OCI-LY3 (cell line): ENCODE measurements around the gene GPR27.

Experiments used
- EZH2phosphoT487 ChIP-seq: fragments of 200-600 bp; shearing (Covaris generic); IDR thresholded peaks from 2 replicates; pipeline ENCODE4 v1.6.1; 2018; ENCODE audit warnings: antibody characterized with exemption, mixed run types, low read depth
- TF ChIP-seq, protein P1 (sequence below): fragments of 200-600, 300-600 bp; sonication (generic); IDR thresholded peaks from 2 replicates; pipeline ENCODE4 v1.5.1; 2014; ENCODE audit warnings: antibody characterized with exemption, low read length, low read depth

DNA sequence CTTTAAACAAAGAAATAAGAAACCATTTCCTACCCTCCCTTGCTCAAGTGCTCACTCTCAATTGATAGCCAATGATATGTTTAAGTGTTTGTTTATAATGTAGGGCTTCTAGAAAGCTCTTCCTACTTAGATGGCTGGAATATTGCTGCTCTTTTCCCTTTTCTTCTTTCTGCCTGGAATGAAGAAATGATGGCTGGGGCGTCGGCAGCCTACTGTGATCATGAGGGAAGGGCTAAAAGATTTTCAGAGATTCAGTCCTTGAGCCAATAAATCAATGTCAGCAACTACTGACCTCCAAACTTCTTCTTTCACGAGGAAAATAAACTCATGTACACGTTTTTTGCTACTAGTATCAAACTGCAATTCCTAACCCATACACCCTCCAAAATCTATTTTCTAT, 2.1 kb upstream of the GPR27 start:
- TF ChIP-seq, protein P1, sequence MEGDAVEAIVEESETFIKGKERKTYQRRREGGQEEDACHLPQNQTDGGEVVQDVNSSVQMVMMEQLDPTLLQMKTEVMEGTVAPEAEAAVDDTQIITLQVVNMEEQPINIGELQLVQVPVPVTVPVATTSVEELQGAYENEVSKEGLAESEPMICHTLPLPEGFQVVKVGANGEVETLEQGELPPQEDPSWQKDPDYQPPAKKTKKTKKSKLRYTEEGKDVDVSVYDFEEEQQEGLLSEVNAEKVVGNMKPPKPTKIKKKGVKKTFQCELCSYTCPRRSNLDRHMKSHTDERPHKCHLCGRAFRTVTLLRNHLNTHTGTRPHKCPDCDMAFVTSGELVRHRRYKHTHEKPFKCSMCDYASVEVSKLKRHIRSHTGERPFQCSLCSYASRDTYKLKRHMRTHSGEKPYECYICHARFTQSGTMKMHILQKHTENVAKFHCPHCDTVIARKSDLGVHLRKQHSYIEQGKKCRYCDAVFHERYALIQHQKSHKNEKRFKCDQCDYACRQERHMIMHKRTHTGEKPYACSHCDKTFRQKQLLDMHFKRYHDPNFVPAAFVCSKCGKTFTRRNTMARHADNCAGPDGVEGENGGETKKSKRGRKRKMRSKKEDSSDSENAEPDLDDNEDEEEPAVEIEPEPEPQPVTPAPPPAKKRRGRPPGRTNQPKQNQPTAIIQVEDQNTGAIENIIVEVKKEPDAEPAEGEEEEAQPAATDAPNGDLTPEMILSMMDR, result no peak
- TF ChIP-seq EZH2phosphoT487, result no peak
